GM18873 (cell line): ENCODE results near the gene THSD7B.
"Not testable (repeated sequence)": the region's sequence is repeated elsewhere in the genome, so short reads cannot be mapped to it uniquely, and the experiment has no call there.

Experiments used
- ATAC-seq: cut with Tn5 transposase; IDR thresholded peaks from one replicate; pipeline ENCODE4 v1.9.1; 2021; ENCODE audit warnings: mild to moderate bottlenecking, moderate library complexity, moderate number of reproducible peaks; ENCODE audit not compliant: unreplicated experiment, low FRiP score

Gene THSD7B

DNA sequence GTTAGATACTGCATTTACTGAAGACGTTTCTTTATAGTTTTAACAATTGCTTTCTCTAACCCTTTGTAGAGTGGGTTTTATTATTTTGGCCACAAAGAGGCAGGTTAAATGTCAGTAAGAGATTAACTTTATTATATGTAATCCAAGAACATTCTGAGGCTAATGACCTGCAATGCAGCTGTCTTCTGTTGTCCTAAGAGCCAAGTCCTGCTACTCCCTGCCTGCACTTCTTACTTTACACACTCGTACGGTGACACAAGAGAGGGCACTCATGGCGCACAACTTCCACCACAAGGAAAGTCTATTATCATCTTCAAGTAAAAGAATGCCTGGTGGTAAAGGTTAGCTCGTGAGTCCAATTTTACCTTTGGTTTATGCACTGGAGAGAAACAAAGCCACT is 727.9 kb downstream of the THSD7B start:
- no peak for ATAC-seq

DNA sequence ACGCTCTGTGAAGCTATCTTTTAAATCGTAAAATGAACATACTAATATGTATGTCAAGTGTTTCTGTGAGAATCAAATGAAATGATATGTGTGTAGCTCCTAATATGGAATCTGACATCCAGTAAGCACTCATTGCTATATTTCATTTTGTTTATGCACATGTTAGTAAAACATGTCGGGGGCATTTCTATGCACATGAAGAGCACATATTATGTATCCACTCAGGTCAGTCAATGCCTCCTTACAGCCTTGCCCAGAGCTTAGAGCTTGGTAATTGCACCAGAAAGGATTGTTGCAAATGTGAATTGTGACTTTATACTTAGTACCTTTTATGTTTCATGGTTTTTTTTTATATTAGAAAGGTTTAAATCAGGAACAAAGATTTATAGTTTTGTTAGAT is 735.3 kb downstream of the THSD7B start:
- no peak for ATAC-seq

DNA sequence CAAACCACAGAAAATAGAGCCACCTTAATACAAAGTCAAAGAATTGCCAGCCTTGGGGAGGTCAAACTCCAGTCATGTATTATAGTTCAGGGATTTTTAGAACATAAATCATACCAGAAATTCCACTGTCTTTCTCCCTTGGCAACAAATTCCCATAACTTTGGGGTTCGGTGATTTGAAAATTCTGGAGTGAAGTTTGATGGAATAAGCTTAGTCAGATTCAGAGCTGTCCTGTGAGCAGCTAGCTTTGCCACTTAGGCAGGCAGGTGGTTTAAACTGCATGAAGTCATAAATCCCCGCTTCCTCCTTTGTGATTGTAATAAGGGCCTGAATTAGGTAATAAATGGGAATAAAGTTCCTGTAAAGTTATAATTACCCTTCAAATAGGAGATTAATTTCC is 741.9 kb downstream of the THSD7B start:
- ATAC-seq = no peak

DNA sequence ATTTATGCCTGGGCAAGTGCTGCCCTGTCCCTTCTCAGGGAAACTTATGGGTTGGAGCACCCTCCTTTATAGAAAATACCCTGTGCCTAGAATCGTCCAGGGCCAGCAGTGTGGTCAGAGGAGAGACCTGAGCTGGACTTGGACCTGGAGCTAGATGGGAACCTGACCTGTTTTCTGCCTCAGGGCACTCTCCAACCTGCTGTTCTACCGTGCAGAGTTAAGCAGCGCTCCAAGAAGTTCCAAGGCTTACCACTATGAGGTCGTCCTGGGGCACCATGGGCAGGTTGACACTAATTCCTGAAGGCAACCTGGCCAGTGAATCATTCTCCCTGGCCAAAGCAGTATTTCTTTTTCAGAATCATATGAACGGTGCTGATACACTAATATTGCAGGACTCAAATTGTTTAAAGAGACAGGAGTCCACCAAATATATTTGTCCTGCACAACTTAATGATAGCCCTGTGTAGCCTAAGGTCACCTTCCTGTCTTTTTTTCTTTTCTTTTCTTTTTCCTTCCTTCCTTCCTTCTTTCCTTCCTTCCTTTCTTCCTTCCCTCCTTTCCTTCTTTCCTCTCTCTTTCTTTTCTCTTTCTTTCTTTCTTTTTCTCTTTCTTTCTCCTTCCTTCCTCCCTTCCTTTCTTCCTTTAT is 743.5 kb downstream of the THSD7B start:
- ATAC-seq = no peak

DNA sequence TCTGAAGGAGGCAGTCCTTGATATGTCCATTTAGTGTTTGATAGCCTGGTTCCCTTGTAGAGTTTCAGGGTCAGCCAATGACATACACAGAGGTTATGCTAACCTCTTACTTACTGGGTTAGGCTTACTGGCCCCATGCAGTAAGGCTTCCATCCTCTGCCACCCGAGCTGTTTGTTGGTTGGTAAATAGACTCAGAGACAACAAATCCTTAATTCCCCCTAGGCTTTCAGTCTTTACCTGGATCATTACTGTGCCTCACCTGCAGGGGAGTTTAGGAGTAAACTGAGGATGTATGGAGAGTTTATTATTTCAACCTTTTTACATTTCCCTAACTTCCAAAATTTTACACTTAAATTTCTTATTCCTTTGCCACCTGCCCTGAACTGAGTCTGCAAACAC is 746.2 kb downstream of the THSD7B start:
- no peak for ATAC-seq

- ATAC-seq = no peak
Measured at GRCh38 chr2:137521653-137522619, 756.6 kb downstream of the THSD7B start.

DNA sequence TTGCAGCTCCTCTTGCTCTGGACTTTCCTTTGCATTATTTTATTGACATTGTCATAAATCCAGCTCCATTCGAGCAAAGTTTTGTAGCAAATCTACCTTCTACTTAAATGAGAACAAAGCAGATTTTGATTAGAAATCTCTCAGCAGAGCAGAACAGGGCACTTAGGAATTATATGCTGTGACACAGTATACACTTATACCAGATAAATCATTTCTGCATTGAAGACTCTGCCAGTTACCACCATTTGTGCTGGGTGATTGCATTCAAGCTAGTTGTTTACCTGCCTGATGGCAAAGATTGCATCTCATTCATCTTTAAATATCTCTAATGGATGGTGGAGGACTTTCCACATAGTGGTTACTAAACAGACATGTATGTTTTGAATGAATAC is 757.3 kb downstream of the THSD7B start:
- ATAC-seq = no peak

DNA sequence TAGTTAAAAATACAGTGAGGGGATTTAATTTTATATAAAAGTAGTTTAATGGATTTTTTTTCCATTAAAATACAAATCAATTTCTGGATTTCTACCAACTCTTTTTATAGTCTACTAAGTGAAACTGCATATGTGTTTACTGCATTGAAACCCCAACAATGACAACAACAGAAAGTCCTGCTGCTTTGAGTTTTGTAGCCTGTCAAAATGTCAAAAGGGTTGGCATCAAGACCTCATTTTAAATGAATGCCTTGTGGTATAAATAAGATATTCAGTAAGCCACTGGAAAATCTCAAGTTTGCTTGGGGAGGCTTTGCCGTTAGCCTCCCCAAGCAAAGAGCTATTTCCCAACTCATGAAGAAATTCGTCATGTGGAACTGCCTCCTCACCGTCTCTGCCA is 758.6 kb downstream of the THSD7B start:
- no peak for ATAC-seq

DNA sequence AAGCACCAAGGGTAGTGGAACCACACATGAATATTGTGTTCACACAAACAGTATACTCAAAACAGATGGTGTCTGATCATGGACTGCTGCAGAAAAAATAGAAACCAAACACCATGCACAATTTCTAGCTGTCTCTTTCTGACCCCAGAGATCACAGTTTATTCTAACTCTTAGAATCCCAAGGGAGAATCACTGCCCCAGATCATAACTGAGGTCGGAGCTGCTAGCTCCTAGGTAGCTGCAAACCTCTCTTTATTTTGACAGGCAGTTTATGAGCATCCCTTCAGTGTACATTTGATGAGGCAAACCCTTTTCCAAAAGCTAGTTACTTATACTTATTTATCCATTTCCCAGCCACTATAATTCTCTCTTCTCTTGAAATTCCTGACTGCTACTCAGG is 759.8 kb downstream of the THSD7B start:
- ATAC-seq = no peak

DNA sequence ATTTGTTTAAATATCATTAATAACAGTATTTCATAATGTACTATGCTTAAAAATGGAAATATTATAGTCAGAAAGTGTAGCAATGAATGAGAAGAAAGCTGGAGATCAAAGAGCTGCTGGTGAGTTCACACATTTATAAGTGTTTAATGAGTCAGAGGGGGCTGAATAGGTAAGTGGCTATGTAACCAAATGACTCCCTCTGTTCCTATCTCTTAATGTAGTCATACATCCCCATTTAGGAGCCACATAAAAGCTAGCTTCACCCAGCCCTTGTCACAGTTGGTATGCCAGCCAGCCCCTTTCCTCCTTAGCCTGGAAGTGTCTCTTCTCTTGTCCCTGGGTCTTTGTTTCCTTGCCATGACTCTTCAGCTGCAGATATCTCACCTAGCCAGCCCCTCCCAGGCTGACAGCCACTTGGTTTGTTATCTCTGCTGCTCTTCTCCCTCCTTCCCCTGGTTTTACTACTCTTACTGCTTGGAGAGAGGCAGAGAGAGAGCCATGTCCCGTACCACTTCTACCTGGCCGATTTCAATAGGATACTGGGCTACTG is 760.4 kb downstream of the THSD7B start:
- ATAC-seq = no peak

GRCh38 chr2:137535897-137536296 is 770.6 kb downstream of the THSD7B start:
- ATAC-seq = no peak

- ATAC-seq = no peak
Measured at GRCh38 chr2:137539336-137539735, 774.0 kb downstream of the THSD7B start.

DNA sequence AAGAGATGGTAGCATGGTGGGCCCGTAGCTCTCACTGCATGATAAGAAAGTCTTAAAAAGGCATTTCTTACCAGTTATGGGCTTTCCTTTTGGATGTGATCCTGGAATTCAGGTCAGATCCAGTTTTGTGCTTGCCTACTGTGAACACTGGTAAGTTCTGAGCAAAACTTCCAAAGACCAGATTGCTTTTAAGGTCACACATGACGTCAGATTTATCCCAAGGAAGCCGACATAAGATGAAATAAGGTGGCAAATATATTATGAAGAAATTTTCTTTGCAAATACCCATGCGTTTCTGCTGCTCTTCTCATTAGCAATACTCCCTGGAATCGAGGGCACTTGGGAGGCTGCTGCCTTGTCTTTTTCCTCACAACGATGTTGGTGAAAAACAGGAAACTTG is 782.5 kb downstream of the THSD7B start:
- ATAC-seq = no peak

DNA sequence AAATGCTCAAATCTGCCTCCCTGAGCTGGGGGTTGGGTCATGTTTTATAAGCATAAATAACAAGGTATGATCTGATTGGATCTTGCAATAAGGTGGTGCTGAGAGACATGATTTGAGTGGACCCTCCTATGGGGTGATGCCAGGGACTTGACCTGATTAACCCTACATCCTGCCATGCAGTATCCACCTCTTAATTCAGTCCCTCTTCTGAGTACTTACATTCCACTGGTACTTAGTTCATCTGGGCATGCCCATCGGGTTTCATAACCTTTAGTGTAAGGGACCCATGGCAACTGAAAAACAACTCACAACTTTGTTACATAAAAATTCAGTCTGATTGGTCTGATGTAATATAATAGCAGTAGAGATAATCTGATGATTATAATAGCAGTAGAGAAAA is 801.0 kb downstream of the THSD7B start:
- ATAC-seq = no peak

DNA sequence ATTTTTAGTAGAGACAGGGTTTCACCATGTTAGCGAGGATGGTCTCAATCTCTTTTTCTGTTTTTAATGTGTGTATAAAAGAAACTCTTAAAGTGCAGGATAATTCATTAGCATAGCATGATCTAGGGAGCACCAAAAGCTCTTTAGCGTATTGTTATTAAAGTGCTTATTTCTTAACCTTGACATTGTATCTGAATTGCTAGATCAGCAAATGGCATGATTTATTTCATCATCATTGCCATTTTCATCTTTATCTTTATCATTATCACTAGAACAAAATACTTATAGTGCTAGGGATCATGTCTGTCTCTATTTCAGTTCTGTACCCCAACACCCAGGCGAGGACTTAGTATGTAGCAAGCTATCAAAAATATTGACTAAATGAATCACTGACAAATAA is 805.1 kb downstream of the THSD7B start:
- no peak for ATAC-seq

DNA sequence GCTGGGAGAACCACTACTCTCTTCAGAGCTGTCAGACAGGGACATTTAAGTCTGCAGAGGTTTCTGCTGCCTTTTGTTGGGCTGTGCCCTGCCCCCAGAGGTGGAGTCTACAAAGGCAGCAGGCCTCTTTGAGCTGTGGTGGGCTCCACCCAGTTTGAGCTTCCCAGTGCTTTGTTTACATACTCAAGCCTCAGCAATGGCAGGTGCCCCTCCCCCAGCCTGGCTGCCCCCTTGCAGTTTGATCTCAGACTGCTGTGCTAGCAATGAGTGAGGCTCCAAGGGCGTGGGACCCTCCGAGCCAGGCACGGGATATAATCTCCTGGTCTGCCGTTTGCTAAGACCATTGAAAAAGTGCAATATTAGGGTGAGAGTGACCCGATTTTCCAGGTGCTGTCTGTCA is 822.5 kb downstream of the THSD7B start:
- not testable (repeated sequence) for ATAC-seq

- not testable (repeated sequence) for ATAC-seq
Measured at GRCh38 chr2:137588578-137588977, 823.2 kb downstream of the THSD7B start.

GRCh38 chr2:137590102-137590501 is 824.8 kb downstream of the THSD7B start:
- ATAC-seq = no peak

GRCh38 chr2:137607722-137608318 is 842.5 kb downstream of the THSD7B start:
- no peak for ATAC-seq

DNA sequence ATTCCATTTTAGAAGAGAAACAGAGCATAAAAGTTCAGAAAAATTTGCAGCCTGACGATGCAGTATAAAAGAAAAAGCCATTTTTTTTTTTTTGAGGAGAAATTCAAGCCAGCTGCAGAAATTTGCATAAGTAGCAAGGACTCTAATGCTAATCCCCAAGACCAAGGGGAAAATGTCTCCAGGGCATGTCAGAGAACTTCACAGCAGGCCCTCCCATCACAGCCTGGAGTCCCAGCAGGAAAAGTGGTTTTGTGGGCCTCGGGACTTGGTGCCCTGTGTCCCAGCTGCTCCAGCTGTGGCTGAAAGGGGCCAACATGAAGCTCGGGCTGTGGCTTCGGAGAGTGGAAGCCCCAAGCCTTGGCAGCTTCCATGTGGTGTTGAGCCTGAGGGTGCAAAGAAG is 873.6 kb downstream of the THSD7B start:
- no peak for ATAC-seq

DNA sequence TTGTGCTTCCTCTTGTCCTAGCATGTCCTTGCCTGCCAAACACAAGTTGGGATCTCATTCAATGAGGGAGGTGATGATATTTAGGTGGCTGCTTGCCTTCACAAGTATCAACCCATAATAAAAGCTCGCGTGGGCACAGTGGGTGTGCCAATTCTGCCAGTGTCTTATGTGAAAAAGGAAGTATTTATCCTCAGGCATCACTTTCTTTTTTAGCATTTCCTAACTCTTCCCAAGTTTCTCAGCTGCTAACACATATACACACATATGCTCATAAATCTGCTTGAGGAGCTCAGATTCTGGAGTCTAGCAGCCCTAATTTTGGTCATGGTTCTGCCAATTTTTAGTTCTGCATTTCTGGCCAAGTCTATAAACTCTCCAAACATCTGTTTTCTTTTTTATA is 879.4 kb downstream of the THSD7B start:
- ATAC-seq = no peak
